Lung microvascular endothelial cell (primary cell): ENCODE data around the gene PRLHR. TPM values are rescaled to one million over a fixed set of nuclear protein-coding genes. Genes with fewer than 3 reads are reported as not detected.
A peak's percentile ranks its signal among the peaks of the same experiment; 100 is the strongest.

ENCODE experiments used
- DNase-seq, 2 donors: peaks; one replicate each; pipeline versions ENCODE4 v3.0.0 to v3.0.0-alpha.2; 2010; ENCODE audit warnings: low read depth in 2 of 2
- total RNA-seq: library from RNA; depleted of rRNA; stranded (reverse); fragments of >200 nt; gene quantifications from 2 replicates; pipeline ENCODE4 v1.2.1, GENCODE V29; 2014

The PRLHR gene
- total RNA-seq, result not detected in 2 replicates

DNA sequence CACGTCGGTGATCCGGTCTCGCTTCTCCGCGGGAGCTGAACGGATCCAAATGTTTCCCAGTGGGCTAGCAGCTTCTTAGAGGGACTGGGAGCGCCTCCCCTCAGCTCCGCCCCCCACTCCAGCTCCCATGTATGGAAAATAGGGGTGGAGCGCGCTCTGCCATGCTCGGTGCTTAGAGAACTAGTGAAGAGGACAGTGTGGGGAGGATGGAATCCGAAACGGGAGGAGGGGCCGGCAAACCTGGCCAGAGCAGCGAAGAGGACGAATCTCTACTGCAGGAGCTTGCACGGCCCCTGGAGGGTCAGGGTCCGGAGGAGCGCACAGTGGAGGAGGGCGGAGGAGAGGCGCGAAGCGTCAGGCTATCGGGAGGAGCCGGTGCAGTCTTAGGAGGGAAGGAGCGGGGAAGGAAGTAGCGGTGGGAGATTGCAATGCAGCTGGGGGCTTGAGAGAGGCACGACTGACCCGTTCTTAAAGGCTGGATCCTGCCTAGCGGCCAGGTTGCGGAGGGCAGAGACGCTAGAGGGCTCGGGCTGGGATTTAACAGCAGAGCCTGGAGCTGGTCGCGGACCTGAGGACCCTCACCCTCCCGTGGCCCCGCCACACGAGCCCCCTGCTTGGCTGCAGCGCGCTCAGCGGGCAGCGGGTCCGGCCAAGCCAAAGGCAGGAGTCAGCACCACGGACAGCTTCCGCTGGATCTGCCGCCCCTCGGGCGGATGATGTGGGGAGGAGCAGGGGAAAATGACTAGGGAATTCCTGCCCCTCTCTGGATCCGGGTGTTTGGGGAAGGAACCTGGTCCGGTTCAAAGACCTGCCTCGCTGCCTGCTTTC, at the start of gene PRLHR:
TSS of gene PRLHR (minus strand) at position 51 of the 828 bp plus-strand sequence. CDS start 404 bp downstream, outside the sequence.
- peak; percentile 23 to 36 for DNase-seq

DNA sequence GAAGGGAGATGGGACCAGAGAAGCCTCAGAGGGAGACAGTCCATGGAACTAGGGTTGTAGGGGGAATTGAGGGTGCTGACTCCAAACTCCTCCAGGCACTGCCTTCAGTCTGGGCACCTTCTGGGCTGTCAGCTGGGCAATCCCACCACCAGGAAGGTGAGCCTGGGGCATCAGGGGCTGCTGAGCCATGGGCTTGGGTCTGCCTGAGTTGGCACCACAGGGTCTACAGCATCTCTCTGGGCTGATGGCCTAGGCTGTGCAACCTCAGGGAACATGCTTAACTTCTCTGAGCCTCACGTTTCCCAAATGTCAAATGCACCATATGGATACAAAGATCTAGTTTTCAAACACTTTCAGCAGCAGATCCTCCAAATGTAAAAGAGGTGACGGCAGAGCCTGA, 46.8 kb upstream of the PRLHR start:
- no peak for DNase-seq

DNA sequence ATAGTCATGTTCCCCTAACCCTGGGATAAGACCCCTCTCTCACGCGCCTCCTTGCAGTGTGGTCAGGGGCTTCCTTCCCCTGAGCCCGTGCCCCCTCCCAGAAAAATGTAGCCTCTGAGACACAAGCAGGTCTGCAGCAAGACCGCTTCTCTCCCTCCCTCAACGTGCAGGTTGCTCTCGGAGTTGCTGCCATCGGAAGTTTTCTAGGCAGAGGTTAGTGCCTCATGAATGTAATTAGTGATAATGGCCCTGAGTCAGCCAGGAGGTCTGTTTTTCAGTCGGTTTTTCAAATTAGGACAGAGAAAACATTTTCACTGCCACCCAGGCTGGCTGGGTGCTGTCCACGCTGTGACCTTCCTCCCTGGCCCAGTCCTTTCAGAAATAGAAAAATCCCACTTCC, 43.2 kb upstream of the PRLHR start:
- DNase-seq, result no peak

GRCh38 chr10:118635674-118636402, 40.4 kb upstream of the PRLHR start:
- no peak for DNase-seq

DNA sequence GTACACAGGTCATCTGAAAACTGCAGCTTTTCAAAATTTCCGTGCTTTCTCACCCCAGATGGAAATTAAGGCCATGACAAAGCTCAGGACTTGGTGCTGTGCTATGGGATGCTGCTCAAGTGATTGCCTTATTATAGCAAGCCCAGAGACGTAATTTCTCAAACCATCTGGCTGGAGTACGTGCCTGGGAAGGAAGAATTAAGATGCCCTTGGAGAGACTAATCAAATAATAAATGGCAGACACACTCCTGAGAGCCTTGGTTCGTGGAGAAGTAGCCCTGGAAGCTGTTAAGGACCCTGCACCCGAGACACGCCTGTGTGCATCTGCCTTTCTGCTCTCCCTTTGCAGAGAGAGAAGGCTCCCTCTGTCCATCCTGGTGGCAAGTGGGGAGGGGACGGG, 38.3 kb upstream of the PRLHR start:
- no peak for DNase-seq

GRCh38 chr10:118629211-118629610, 33.8 kb upstream of the PRLHR start:
- no peak for DNase-seq

DNA sequence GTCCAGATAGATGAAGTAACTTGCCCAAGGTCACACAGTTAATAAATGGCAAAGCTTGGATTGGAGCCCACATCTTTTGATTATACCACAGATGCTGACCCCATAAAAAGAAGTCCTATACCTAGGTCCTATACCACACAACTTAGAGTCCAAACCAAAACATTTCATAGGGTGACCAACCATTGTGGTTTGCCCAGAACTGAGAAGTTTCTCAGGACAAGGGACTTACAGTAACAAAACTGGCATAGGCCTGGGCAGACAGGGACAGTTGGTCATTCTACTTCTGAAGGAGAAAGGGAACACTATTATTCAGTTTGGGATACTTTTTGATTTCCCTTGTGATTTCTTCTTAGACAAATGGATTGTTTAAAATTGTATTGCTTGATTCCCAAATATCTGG, 32.9 kb upstream of the PRLHR start:
- no peak for DNase-seq

DNA sequence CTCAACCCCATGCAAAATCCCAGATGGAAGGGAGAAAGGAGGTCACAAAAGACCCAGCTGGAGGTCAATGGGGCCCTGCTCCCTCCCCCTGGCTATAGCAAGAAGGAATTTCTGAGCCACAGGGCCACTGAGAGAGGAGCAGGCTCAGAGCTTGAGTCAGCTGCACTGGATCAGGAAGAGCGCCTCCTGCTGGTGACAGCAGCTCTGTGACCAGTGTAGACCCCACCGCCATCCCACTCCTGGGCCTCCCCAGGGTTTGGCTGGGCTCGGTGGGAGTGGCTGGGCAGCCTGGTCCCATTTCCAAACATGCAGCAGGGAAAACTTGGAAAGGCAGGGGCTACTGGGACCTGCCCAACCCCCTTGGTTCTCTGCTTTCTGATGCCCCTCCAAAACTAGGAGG, 31.5 kb upstream of the PRLHR start:
- DNase-seq, result peak in 1 of 2 donors; percentile 7

- DNase-seq, result no peak
Observed at GRCh38 chr10:118625504-118625903, 30.1 kb upstream of the PRLHR start.

DNA sequence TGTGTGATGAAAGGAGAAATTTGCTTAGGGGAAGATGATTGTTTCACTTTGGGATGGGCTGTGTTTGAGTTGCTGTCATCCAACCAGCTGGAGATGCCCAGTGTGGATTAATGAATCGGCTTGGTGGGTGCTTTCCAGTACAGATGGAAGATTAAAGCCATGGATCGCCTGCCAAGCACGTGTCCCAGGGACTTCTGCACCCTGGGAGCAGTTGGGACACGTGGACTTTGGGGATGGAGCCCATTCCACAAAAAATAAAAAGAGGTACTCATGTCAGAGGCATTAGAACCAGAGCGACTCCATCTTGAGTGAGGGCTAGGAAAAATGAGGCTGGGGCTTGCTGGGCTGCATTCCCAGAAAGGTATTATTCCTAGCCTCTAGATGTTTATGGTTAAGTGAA, 29.3 kb upstream of the PRLHR start:
- no peak for DNase-seq

- no peak for DNase-seq
Observed at GRCh38 chr10:118621304-118621942, 26.0 kb upstream of the PRLHR start.

DNA sequence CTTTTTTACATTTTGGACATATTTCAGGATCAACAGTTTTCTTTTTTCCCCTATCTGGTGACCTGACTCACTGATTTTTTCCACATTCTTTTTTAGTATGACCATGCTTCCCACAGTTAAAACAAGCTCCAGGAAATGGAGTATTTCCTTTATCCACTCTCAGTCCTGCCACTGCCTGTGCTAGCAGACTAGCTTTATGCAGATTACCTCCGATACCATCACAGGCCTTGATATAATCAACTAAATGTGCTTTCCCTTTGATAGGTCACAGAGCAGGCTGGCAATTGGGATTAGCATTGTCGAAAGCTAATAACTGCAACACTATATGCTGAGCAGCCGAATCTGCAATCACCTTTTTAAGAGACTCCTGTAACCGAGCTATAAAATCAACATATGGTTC, 18.4 kb upstream of the PRLHR start:
- peak in 1 of 2 donors; percentile 52 for DNase-seq

- DNase-seq, result no peak
Observed at GRCh38 chr10:118610577-118610976, 15.1 kb upstream of the PRLHR start.

DNA sequence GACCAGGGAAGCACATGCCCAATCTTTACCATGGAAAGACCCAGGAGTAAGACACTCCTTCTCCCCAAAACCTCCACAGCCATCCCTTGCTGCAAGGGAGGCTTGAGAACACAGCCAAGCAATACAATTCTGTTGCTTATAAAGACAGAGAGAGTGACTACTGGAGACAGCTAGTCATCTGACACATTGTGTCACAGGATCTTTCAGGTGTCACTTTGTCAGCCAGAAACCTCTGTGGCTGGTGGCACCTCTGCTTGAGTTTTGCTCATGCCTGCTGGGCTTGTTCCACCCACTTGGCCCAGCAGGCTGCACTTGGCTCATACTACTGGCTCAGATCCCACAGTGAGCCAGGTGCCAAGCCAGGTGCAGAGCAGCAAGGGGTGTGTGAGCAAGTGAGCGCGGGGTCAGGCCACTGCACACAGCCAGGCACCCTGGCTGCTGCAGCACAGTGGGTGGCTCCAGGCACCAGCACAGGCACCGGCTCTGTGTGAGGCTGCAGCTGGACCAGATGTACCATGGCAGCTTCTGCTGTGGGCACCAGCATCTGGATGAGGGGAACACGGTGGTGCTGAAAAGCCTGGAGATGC, 12.4 kb upstream of the PRLHR start:
- no peak for DNase-seq

- no peak for DNase-seq
Observed at GRCh38 chr10:118605694-118606093, 10.2 kb upstream of the PRLHR start.

GRCh38 chr10:118596426-118597124, 1.1 kb upstream of the PRLHR start:
- no peak for DNase-seq

DNA sequence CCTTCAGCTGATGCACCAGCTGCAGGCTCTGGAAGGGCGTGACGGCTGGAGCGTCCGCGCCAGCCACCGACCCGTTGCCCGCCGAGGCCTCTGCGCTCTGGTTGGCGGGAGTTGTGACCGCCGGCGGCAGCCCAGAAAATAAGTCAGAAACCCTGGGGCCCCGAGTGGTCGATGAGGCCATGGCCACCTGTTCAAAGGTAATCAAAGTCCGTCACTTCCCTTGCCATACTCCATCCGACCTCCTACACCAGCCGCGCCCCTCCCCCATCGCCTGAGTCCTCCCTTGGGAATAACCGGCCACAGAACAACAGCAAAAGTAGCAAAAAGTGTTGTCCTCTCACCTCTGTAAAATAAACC, 406 bp downstream of the PRLHR start:
- no peak for DNase-seq

DNA sequence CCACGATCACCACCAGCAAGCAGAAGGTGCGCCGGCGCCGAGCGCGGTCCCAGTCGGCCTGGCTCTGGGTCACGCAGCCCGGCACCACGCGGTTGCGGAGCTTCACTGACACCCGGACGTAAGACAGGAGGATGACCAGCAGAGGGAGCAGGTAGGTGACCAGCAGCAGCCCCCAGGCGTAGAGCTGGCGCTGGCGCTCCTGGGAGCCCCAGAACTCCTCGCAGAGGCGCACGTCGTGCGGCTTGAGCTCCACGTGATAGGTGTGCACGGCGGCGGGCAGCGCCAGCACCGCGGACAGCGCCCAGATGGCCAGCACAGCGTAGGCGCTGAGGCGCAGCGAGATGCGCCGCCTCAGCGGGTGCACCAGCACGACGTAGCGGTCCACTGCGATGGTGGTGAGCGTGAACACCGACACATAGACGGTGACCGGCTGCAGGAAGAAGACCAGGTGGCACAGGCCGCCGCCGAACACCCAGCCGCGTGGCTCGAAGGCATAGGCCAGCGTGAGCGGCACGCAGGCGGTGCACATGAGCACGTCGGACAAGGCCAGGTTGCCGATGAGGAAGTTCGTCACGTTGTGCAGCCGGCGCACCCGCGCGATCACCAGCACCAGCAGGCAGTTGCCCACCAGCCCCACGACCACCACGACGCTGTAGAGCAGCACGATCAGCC, 920 bp downstream of the PRLHR start:
- DNase-seq, result peak; percentile 21 to 72

DNA sequence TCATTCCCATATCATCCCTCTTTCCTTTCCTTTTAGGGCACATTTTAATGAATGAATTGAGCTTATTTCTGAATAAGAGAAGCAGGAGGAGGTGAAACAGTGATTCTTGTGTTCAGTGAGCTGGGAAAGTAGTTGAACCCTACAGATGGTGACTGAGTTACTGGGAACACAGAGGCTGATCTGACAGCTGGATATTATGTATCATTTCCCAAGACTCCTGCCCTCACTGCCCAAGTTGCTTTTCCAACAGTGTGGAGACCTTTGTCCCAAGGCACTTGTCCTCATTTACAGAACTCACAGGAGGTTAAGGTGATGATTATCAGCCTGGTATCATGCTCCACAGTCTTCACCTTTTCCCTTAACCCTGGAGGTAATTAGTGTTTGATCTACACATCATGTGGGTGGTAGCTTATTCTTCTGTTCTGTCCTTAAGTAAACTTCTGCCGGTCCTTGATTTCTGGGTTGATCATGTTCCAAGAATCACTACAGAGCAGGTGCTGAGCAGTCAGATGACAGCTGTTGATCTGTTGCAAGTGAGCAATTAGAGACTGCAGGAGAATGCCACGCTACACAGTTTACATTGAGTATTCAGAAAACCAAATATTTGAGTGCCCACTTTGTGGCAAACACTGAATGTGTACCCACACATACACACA, 2.6 kb downstream of the PRLHR start:
- DNase-seq, result no peak

DNA sequence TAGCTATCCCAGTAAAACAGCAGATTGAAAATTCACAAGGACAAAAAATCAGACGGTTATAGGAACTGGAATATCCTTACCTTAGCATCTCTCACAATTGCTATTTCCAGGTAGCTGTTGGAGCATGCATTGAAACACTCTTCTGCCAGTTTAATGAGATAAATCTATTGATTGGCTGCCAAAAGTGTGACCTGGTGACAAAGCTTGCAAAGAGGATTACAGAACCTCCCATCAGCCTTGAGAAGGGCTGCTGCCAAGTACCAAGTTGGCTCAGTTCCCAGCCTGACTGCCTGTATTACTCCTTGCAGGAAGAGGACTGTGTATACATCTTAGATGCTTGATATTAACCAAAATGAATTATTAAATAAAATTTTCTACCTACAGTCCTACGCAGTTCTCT, 5.1 kb downstream of the PRLHR start:
- DNase-seq, result peak in 1 of 2 donors; percentile 54
